Ectodermal cell (in vitro differentiated cells): ENCODE measurements around the gene FOXC1.

Experiments used
- H3K27ac ChIP-seq: 2 replicates; pipeline ENCODE4 v1.7.0; 2013; ENCODE audit warnings: mild to moderate bottlenecking, low read depth, low read length; ENCODE audit not compliant: insufficient read depth, poor library complexity, severe bottlenecking
- H3K27me3 ChIP-seq: 2 replicates; pipeline ENCODE4 v1.7.0; 2013; ENCODE audit warnings: mild to moderate bottlenecking, low read length; ENCODE audit not compliant: insufficient read depth, control insufficient read depth, poor library complexity, severe bottlenecking
- H3K36me3 ChIP-seq: one replicate; pipeline ENCODE4 v1.7.0; 2013; ENCODE audit warnings: low read length; ENCODE audit not compliant: control insufficient read depth, insufficient read depth
- H3K4me1 ChIP-seq: one replicate; pipeline ENCODE4 v1.7.0; 2013; ENCODE audit warnings: low read length; ENCODE audit not compliant: control insufficient read depth, insufficient read depth
- H3K4me3 ChIP-seq: 2 replicates; pipeline ENCODE4 v1.7.0; 2013; ENCODE audit warnings: low read depth, low read length, control low read depth; ENCODE audit not compliant: insufficient read depth
- H3K9me3 ChIP-seq: 2 replicates; pipeline ENCODE4 v1.7.0; 2013; ENCODE audit warnings: mild to moderate bottlenecking, low read length, moderate library complexity; ENCODE audit not compliant: control insufficient read depth
- WGBS, 2 experiments: methylation state at CpG; one replicate each; pipeline ENCODE4 v1.1.7; 2013; ENCODE audit warnings: missing lambda C conversion rate in 2 of 2; 5-methylcytosine and 5-hydroxymethylcytosine counted together

The FOXC1 gene

GRCh38 chr6:1591926-1592325, 17.8 kb upstream of the FOXC1 start:
- Histone ChIP-seq H3K36me3 (no peaks in the 10 kb centered on the region), H3K4me1 (peaks cover 6% of the 10 kb centered on the region), H3K9me3 (no peaks in the 10 kb centered on the region), H3K4me3 (no peak overlapping the region), H3K27me3 (peaks cover 16% of the 10 kb centered on the region), H3K27ac (no peak overlapping the region)
- WGBS, 2 experiments: 91 to 93% methylated on average over 6 of the region's 6 CpGs

- H3K4me1 ChIP-seq: peaks cover 13% of the 10 kb centered on the region
- no peaks in the 10 kb centered on the region for H3K36me3 ChIP-seq
- no peak overlapping the region for H3K27ac ChIP-seq
- H3K9me3 ChIP-seq: no peaks in the 10 kb centered on the region
- no peak overlapping the region for H3K4me3 ChIP-seq
- WGBS, 2 experiments: 93 to 95% methylated on average over 8 of the region's 8 CpGs
- peaks cover 16% of the 10 kb centered on the region for H3K27me3 ChIP-seq
These were observed 16.9 kb upstream of the FOXC1 start for GRCh38 chr6:1592852-1593251.

GRCh38 chr6:1593286-1593957, 16.3 kb upstream of the FOXC1 start:
- peaks cover 16% of the 10 kb centered on the region for H3K27me3 ChIP-seq
- H3K27ac ChIP-seq: no peak overlapping the region
- WGBS, 2 experiments: 89 to 90% methylated on average over 20 of the region's 20 CpGs
- H3K9me3 ChIP-seq: no peaks in the 10 kb centered on the region
- H3K4me3 ChIP-seq: no peak overlapping the region
- H3K36me3 ChIP-seq: no peaks in the 10 kb centered on the region
- H3K4me1 ChIP-seq: peaks cover 13% of the 10 kb centered on the region

GRCh38 chr6:1593958-1594314, 15.8 kb upstream of the FOXC1 start:
- 90 to 92% methylated on average over 22 of the region's 22 CpGs for WGBS, 2 experiments
- Histone ChIP-seq H3K27me3 (peaks cover 16% of the 10 kb centered on the region), H3K36me3 (no peaks in the 10 kb centered on the region), H3K4me1 (peaks cover 13% of the 10 kb centered on the region), H3K27ac (no peak overlapping the region), H3K9me3 (no peaks in the 10 kb centered on the region), H3K4me3 (no peak overlapping the region)

GRCh38 chr6:1594445-1595200, 15.1 kb upstream of the FOXC1 start:
- Histone ChIP-seq H3K27me3 (peaks cover 16% of the 10 kb centered on the region), H3K27ac (no peak overlapping the region), H3K36me3 (no peaks in the 10 kb centered on the region), H3K9me3 (no peaks in the 10 kb centered on the region), H3K4me1 (peaks cover 13% of the 10 kb centered on the region), H3K4me3 (no peak overlapping the region)
- 91 to 92% methylated on average over 33 of the region's 33 CpGs for WGBS, 2 experiments

GRCh38 chr6:1595271-1596087, 14.2 kb upstream of the FOXC1 start:
- Histone ChIP-seq H3K4me3 (no peak overlapping the region), H3K4me1 (peaks cover 13% of the 10 kb centered on the region), H3K27ac (no peak overlapping the region), H3K9me3 (no peaks in the 10 kb centered on the region), H3K27me3 (peaks cover 16% of the 10 kb centered on the region), H3K36me3 (no peaks in the 10 kb centered on the region)
- WGBS, 2 experiments: 84 to 85% methylated on average over 28 of the region's 28 CpGs

- Histone ChIP-seq H3K36me3 (no peaks in the 10 kb centered on the region), H3K9me3 (no peaks in the 10 kb centered on the region), H3K27ac (no peak overlapping the region), H3K4me1 (peaks cover 13% of the 10 kb centered on the region), H3K4me3 (no peak overlapping the region), H3K27me3 (peaks cover 16% of the 10 kb centered on the region)
- WGBS, 2 experiments: 32% methylated on average over 25 of the region's 25 CpGs
These were observed 13.4 kb upstream of the FOXC1 start for GRCh38 chr6:1596088-1596852.

- 56 to 68% methylated on average over 8 of the region's 8 CpGs for WGBS, 2 experiments
- Histone ChIP-seq H3K9me3 (no peaks in the 10 kb centered on the region), H3K27me3 (peaks cover 16% of the 10 kb centered on the region), H3K36me3 (no peaks in the 10 kb centered on the region), H3K4me1 (peaks cover 13% of the 10 kb centered on the region), H3K4me3 (no peak overlapping the region), H3K27ac (no peak overlapping the region)
These were observed 12.5 kb upstream of the FOXC1 start for GRCh38 chr6:1597121-1597744.

- peaks cover 19% of the 10 kb centered on the region for H3K27me3 ChIP-seq
- peaks cover 13% of the 10 kb centered on the region for H3K4me1 ChIP-seq
- H3K36me3 ChIP-seq: no peaks in the 10 kb centered on the region
- no peaks in the 10 kb centered on the region for H3K9me3 ChIP-seq
- 87 to 89% methylated on average over 4 of the region's 5 CpGs for WGBS, 2 experiments
- no peak overlapping the region for H3K27ac ChIP-seq
- no peak overlapping the region for H3K4me3 ChIP-seq
These were observed 11.8 kb upstream of the FOXC1 start for GRCh38 chr6:1597924-1598323.
